IMR-90 (cell line): Measurements from ENCODE around the gene SOX30. TPM values are rescaled to one million over a fixed set of nuclear protein-coding genes. Genes with fewer than 3 reads are reported as not detected.
A peak's percentile ranks its signal among the peaks of the same experiment; 100 is the strongest.

Source experiments
- ATAC-seq: fragments of 200-7000 bp; cut with Tn5 transposase; 2 replicates; pipeline ENCODE4 v1.9.1; 2020; ENCODE audit warnings: low read depth, mild to moderate bottlenecking, moderate library complexity
- BruUV-seq: library from RNA; stranded (reverse); fragments of 400-500 nt; replicated peaks from 2 replicates; lab custom pipeline; 2021; lab: Mats Ljungman, UMichigan
- CTCF ChIA-PET: fragments of 300-600 bp; formaldehyde crosslinking; extraction: SDS; loops from one replicate; lab custom pipeline; 2021; ENCODE audit warnings: antibody characterized with exemption; lab: Yijun Ruan, JAX
- POLR2A ChIA-PET: fragments of 300-600 bp; sonication (Branson Sonifier 250); formaldehyde crosslinking; loops from one replicate; lab custom pipeline; 2022; ENCODE audit warnings: antibody characterized with exemption; ENCODE audit not compliant: unreplicated experiment; lab: Charles Lee
- DNase-seq: peaks from one replicate; pipeline ENCODE4 v3.0.0; 2013
- H2AFZ ChIP-seq: replicated peaks from 2 replicates; pipeline ENCODE3; 2013; ENCODE audit warnings: low read length, mild to moderate bottlenecking; ENCODE audit not compliant: poor library complexity
- H2AK5ac ChIP-seq: 2 replicates; pipeline ENCODE4 v1.6.1; 2013; ENCODE audit warnings: low read depth, low read length, inconsistent platforms
- H2AK9ac ChIP-seq: replicated peaks from 2 replicates; pipeline ENCODE3; 2013; ENCODE audit warnings: mild to moderate bottlenecking, low read depth, low read length, moderate library complexity; ENCODE audit not compliant: poor library complexity
- H2BK120ac ChIP-seq: 2 replicates; pipeline ENCODE4 v1.6.1; 2013; ENCODE audit warnings: low read depth, low read length, inconsistent platforms
- H2BK15ac ChIP-seq: 3 replicates; pipeline ENCODE4 v1.6.1; 2013; ENCODE audit warnings: low read depth, low read length, inconsistent platforms
- H2BK20ac ChIP-seq: 2 replicates; pipeline ENCODE4 v1.6.1; 2013; ENCODE audit warnings: low read depth, mild to moderate bottlenecking, inconsistent platforms, low read length, moderate library complexity
- H2BK5ac ChIP-seq: 2 replicates; pipeline ENCODE4 v1.6.1; 2013; ENCODE audit warnings: mild to moderate bottlenecking, low read depth, low read length, inconsistent platforms; ENCODE audit not compliant: poor library complexity, severe bottlenecking
- H3K14ac ChIP-seq: replicated peaks from 2 replicates; pipeline ENCODE4 v1.6.1; 2013; ENCODE audit warnings: low read depth, low read length, inconsistent platforms
- H3K18ac ChIP-seq: 2 replicates; pipeline ENCODE4 v1.6.1; 2013; ENCODE audit warnings: low read depth, low read length, control low read depth
- H3K23ac ChIP-seq: 2 replicates; pipeline ENCODE4 v1.6.1; 2013; ENCODE audit warnings: low read depth, low read length, inconsistent platforms
- H3K27ac ChIP-seq: 2 replicates; pipeline ENCODE4 v1.5.1; 2013; ENCODE audit warnings: mild to moderate bottlenecking, control low read depth, low read length; ENCODE audit not compliant: insufficient read depth
- H3K27me3 ChIP-seq: 2 replicates; pipeline ENCODE4 v1.6.1; 2013; ENCODE audit warnings: low read length; ENCODE audit not compliant: control insufficient read depth, insufficient read depth
- H3K36me3 ChIP-seq: 2 replicates; pipeline ENCODE4 v1.6.1; 2013; ENCODE audit warnings: low read length, mixed read lengths; ENCODE audit not compliant: control insufficient read depth, insufficient read depth
- H3K4ac ChIP-seq: 2 replicates; pipeline ENCODE4 v1.6.1; 2013; ENCODE audit warnings: low read depth, low read length, inconsistent platforms
- H3K4me1 ChIP-seq: 2 replicates; pipeline ENCODE4 v1.6.1; 2013; ENCODE audit warnings: low read length, mixed read lengths; ENCODE audit not compliant: control insufficient read depth, insufficient read depth
- H3K4me2 ChIP-seq: 2 replicates; pipeline ENCODE4 v1.6.1; 2013; ENCODE audit warnings: low read depth, mild to moderate bottlenecking, control low read depth, low read length, moderate library complexity
- H3K4me3 ChIP-seq: 2 replicates; pipeline ENCODE4 v1.5.1; 2013; ENCODE audit warnings: low read depth, mild to moderate bottlenecking, control low read depth, low read length, moderate library complexity; ENCODE audit not compliant: insufficient read depth
- H3K56ac ChIP-seq: 2 replicates; pipeline ENCODE4 v1.6.1; 2013; ENCODE audit warnings: low read length, inconsistent platforms; ENCODE audit not compliant: insufficient read depth; ENCODE audit errors: extremely low read depth
- H3K79me1 ChIP-seq, 2 experiments: 2 replicates each; pipeline ENCODE4 v1.6.1; 2013; ENCODE audit warnings: low read length in 2 of 2, inconsistent platforms in 1 of 2, low read depth in 1 of 2
- H3K9ac ChIP-seq: 2 replicates; pipeline ENCODE4 v1.6.1; 2013; ENCODE audit warnings: low read depth, low read length, control low read depth
- H3K9me1 ChIP-seq: 2 replicates; pipeline ENCODE4 v1.6.1; 2013; ENCODE audit warnings: low read length, inconsistent platforms; ENCODE audit not compliant: insufficient read depth
- H3K9me3 ChIP-seq: 2 replicates; pipeline ENCODE4 v1.6.1; 2013; ENCODE audit warnings: low read length; ENCODE audit not compliant: control insufficient read depth, insufficient read depth
- H4K20me1 ChIP-seq: 2 replicates; pipeline ENCODE4 v1.6.1; 2013; ENCODE audit warnings: low read length, inconsistent platforms; ENCODE audit not compliant: insufficient read depth
- H4K5ac ChIP-seq: 2 replicates; pipeline ENCODE4 v1.6.1; 2013; ENCODE audit warnings: mild to moderate bottlenecking, low read depth, low read length, control low read depth
- H4K8ac ChIP-seq, 2 experiments: 2 replicates each; pipeline ENCODE4 v1.6.1; 2013; ENCODE audit warnings: low read depth in 2 of 2, low read length in 2 of 2, control low read depth in 1 of 2, inconsistent platforms in 1 of 2
- H4K91ac ChIP-seq: 2 replicates; pipeline ENCODE4 v1.6.1; 2013; ENCODE audit warnings: low read depth, low read length, inconsistent platforms; ENCODE audit not compliant: insufficient read depth
- BHLHE40 ChIP-seq: fragments of 150-350 bp; IDR thresholded peaks from 2 replicates; pipeline ENCODE4 v1.6.1; 2016; ENCODE audit warnings: mild to moderate bottlenecking, low read depth, low read length
- CEBPB ChIP-seq: IDR thresholded peaks from 2 replicates; pipeline ENCODE4 v1.6.1; 2012; ENCODE audit warnings: low read depth, low read length, improper control_type of control experiment
- FOS ChIP-seq: fragments of 150-350 bp; IDR thresholded peaks from 2 replicates; pipeline ENCODE4 v1.6.1; 2016; ENCODE audit warnings: low read depth, low read length
- NFE2L2 ChIP-seq: fragments of 150-350 bp; IDR thresholded peaks from 2 replicates; pipeline ENCODE4 v1.6.1; 2016; ENCODE audit warnings: low read depth, mild to moderate bottlenecking, low read length
- RAD21 ChIP-seq: IDR thresholded peaks from 2 replicates; pipeline ENCODE4 v1.6.1; 2012; ENCODE audit warnings: low read length, improper control_type of control experiment
- RFX5 ChIP-seq: IDR thresholded peaks from 2 replicates; pipeline ENCODE4 v1.8.0; 2012; ENCODE audit warnings: low read depth, mild to moderate bottlenecking, low read length, moderate library complexity
- WGBS, 2 experiments: methylation state at CpG; one replicate each; pipeline versions ENCODE4 v1.1.5 to v1.1.7; 2013; ENCODE audit warnings: missing lambda C conversion rate in 2 of 2; ENCODE audit not compliant: insufficient read length in 1 of 2; ENCODE audit errors: extremely low coverage in 2 of 2; 5-methylcytosine and 5-hydroxymethylcytosine counted together
- dilution Hi-C: fragments of 300-500 bp; cut with HindIII; formaldehyde crosslinking; loops from one replicate; pipeline ENCODE4 v1.14.3; 2018; ENCODE audit warnings: low sequenced_read_pairs; ENCODE audit not compliant: unreplicated experiment
- in situ Hi-C: fragments of 300-500 bp; cut with MboI; formaldehyde crosslinking; loops from 3 replicates; pipeline ENCODE4 v1.14.3; 2019; ENCODE audit warnings: low sequenced_read_pairs, inconsistent platforms, mixed read lengths
- intact Hi-C: fragments of 100-400 bp; cut with micrococcal nuclease; formaldehyde crosslinking; loops from 2 replicates; pipeline ENCODE4 v1.10.0; 2022
- polyA plus RNA-seq, 3 experiments: library from polyadenylated mRNA; depleted of rRNA; stranded (reverse); fragments of >200 nt; gene quantifications; 2 replicates each; pipeline ENCODE4 v1.2.3, GENCODE V29; 2012; ENCODE audit warnings: low replicate concordance in 1 of 3
- total RNA-seq: library from RNA; depleted of rRNA; stranded (reverse); fragments of >200 nt; gene quantifications from 2 replicates; pipeline ENCODE4 v1.2.3, GENCODE V29; 2012
- TF ChIP-seq, protein P1 (sequence below): fragments of 150-350 bp; IDR thresholded peaks from 2 replicates; pipeline ENCODE4 v1.6.1; 2017; ENCODE audit warnings: mild to moderate bottlenecking, antibody characterized with exemption, low read length, low read depth
- TF ChIP-seq, protein P2 (sequence below): conservative IDR thresholded peaks from 2 replicates; pipeline ENCODE4 v1.5.1; 2012; ENCODE audit warnings: mild to moderate bottlenecking, low read depth, low read length, improper control_type of control experiment

The SOX30 gene
- total and polyA plus RNA-seq, 2 of the 4 experiments (the other 2 are of a cell fraction): not detected

DNA sequence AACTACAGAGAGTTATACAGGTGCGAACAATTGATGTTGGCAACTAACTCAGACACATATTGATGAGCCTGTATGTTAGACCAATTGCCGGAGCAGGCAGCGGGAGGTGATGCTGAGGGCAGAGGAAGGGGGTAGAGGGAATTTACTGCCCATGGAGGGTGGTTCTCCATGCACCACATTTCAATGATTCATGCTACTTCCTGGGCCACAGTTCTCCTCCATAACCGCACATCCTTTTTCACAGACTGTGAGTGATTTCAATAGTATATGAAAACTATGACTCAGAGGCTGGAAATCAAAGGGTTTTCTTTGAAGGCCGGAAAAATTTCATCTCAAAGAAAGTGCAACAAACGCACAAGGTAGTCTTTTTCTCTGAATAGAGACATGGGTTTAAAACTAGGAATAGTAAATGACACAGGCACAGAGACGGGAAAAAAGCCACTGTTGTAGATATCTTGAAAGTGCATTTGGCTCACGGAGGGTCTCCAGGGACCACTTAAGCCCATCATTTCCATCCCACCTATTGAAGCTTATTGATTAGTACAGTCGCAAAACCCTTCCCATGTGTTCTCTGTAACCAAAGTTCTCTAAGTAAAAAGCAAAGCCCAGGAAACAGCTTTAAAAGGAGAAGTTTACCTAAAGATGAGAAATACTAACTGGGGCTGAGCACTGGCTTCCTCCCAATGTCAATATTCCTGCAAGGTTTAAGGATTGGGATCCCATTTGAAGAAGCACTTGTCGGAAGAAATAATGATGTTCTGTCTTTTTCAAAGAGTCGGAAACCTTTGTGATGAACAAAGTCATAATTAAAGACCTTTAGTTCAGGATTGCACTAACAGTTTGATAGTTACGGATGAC is 48.7 kb downstream of the SOX30 start:
- Histone ChIP-seq H3K9ac (no peak overlapping the region; the same call in 1 of the 2 replicates), H2BK15ac (peak overlapping the region; percentile 94; the same call in 2 of the 3 replicates), H3K56ac (peak overlapping the region; percentile 32; the same call in 1 of the 2 replicates), H2AK5ac (peak overlapping the region; percentile 78), H4K8ac (peak overlapping the region; percentile 38 to 86; a peak in 2 of 4 replicates), H3K79me1 (no peaks in the 10 kb centered on the region; a peak in 1 of 4 replicates), H3K36me3 (no peaks in the 10 kb centered on the region), H3K9me1 (peaks cover 15% of the 10 kb centered on the region), H3K4me1 (peaks cover 8% of the 10 kb centered on the region; the same call in 1 of the 2 replicates), H2BK120ac (peak overlapping the region; percentile 87), H4K91ac (peak overlapping the region; percentile 62; the same call in 1 of the 2 replicates), H2BK20ac (peak overlapping the region; percentile 83), H3K27me3 (no peaks in the 10 kb centered on the region), H3K23ac (peak overlapping the region; percentile 87; the same call in 1 of the 2 replicates), H4K20me1 (no peaks in the 10 kb centered on the region), H3K4me3 (no peak overlapping the region), H2AK9ac (no peak overlapping the region), H2BK5ac (peak overlapping the region; percentile 88), H4K5ac (peak overlapping the region; percentile 51; the same call in 1 of the 2 replicates), H3K9me3 (no peaks in the 10 kb centered on the region), H3K4ac (peak overlapping the region; percentile 87), H3K27ac (peak overlapping the region; percentile 25; the same call in 1 of the 2 replicates), H3K14ac (peak overlapping the region; percentile 86), H3K18ac (peak overlapping the region; percentile 61; the same call in 1 of the 2 replicates), H3K4me2 (peak overlapping the region; percentile 73), H2AFZ (no peak overlapping the region)
- 0% methylated on average over 2 of the region's 12 CpGs; no CpG with 5 or more reads in 1 of the 2 experiments for WGBS, 2 experiments
- DNase-seq: peak; percentile 93
- no peak for TF ChIP-seq RFX5
- TF ChIP-seq, protein P1, sequence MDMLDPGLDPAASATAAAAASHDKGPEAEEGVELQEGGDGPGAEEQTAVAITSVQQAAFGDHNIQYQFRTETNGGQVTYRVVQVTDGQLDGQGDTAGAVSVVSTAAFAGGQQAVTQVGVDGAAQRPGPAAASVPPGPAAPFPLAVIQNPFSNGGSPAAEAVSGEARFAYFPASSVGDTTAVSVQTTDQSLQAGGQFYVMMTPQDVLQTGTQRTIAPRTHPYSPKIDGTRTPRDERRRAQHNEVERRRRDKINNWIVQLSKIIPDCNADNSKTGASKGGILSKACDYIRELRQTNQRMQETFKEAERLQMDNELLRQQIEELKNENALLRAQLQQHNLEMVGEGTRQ: no peak
- TF ChIP-seq, protein P2, sequence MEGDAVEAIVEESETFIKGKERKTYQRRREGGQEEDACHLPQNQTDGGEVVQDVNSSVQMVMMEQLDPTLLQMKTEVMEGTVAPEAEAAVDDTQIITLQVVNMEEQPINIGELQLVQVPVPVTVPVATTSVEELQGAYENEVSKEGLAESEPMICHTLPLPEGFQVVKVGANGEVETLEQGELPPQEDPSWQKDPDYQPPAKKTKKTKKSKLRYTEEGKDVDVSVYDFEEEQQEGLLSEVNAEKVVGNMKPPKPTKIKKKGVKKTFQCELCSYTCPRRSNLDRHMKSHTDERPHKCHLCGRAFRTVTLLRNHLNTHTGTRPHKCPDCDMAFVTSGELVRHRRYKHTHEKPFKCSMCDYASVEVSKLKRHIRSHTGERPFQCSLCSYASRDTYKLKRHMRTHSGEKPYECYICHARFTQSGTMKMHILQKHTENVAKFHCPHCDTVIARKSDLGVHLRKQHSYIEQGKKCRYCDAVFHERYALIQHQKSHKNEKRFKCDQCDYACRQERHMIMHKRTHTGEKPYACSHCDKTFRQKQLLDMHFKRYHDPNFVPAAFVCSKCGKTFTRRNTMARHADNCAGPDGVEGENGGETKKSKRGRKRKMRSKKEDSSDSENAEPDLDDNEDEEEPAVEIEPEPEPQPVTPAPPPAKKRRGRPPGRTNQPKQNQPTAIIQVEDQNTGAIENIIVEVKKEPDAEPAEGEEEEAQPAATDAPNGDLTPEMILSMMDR: no peak
- TF ChIP-seq BHLHE40: peak; percentile 29; the same call in 1 of the 2 replicates
- peak; percentile 25; the same call in 1 of the 2 replicates for TF ChIP-seq CEBPB
- TF ChIP-seq FOS: peak; percentile 91
- TF ChIP-seq RAD21: peak; percentile 4; the same call in 1 of the 2 replicates
- TF ChIP-seq NFE2L2: no peak
- POLR2A ChIA-PET: no interaction called here
- no TSS peak for BruUV-seq
- dilution Hi-C loops: no loop called here
- CTCF ChIA-PET: no interaction called here
- in situ Hi-C loops: no loop called here
- intact Hi-C loops: no loop called here
- ATAC-seq: peak; percentile 89
